Activated CD8-positive, alpha-beta memory T cell treated with anti-CD3 and anti-CD28 coated beads, Interleukin-2, amount 50 U/mL, for 24 hours (primary cell): ENCODE results near the gene ARNT2.
"Not testable (repeated sequence)": the region's sequence is repeated elsewhere in the genome, so short reads cannot be mapped to it uniquely, and the experiment has no call there.

Experiments
- DNase-seq: peaks from one replicate; pipeline ENCODE4 v3.0.0-alpha.2; 2020; ENCODE audit errors: extremely low read depth

Gene ARNT2

GRCh38 chr15:80491163-80491847, 87.1 kb downstream of the ARNT2 start:
- DNase-seq = no peak

GRCh38 chr15:80492409-80492808, 88.2 kb downstream of the ARNT2 start:
- no peak for DNase-seq

- no peak for DNase-seq
Measured at GRCh38 chr15:80492874-80493273, 88.7 kb downstream of the ARNT2 start.

DNA sequence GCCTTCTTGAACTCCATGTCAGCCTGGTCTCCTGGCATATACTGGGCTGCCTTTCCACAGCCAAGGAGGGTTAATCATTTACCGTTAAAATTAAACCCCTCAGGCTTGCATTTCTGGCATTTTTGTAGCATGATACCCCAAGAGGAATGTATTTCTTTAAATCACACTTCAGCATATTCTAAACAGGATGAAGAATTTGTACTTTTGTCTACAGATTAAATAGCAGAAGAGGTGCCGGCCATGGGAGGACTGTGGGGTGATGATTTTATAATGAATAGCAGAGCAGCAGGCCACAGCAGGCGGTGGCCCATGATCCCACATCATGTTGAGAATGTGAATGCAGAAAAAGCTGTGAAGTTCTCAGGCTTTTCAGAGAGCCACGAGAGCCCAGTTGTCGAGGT, 90.2 kb downstream of the ARNT2 start:
- no peak for DNase-seq

GRCh38 chr15:80494756-80495155, 90.6 kb downstream of the ARNT2 start:
- no peak for DNase-seq

- DNase-seq = no peak
Measured at GRCh38 chr15:80495401-80495942, 91.3 kb downstream of the ARNT2 start.

DNA sequence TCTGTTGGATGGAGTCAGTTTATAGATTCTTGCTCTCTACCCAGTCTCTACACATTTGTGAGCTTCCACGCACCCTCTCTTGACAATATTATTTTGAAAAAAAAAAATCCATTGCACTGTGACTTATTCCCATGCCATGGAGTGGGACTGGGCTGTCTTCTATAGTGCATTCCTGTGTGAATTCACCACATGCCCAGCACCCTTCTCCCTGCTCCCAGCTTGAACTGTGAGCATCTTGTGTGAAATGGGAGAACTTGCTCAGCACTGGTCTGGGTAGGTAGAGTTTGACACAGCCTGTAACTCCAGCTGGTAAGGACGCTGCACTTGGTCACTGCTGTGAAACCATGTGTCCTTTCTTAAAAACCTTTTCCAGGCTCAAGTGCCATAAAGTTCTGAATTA, 91.9 kb downstream of the ARNT2 start:
- no peak for DNase-seq

- DNase-seq = no peak
Measured at GRCh38 chr15:80497221-80497620, 93.0 kb downstream of the ARNT2 start.

GRCh38 chr15:80498652-80499051, 94.5 kb downstream of the ARNT2 start:
- DNase-seq = no peak

GRCh38 chr15:80500021-80500420, 95.8 kb downstream of the ARNT2 start:
- DNase-seq = no peak

DNA sequence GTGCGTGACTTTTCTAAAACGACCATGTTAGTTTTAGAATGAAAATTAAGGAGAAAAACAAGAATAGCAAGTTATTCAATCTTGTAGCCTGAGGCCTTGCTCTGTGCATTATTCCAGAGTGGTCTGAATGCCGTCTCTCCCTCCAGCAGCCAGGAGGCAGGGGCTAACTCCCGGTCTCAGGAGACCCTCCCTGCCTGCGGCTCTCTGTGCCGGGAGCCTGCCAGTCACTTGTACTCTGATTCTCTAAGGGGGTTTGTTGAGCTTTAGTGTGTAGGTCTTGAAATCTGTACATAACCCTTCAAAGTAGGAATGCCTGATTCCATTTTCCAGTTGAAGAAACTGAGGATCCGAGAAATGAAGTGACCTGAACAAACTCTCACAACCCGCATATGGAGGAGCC, 97.3 kb downstream of the ARNT2 start:
- no peak for DNase-seq

DNA sequence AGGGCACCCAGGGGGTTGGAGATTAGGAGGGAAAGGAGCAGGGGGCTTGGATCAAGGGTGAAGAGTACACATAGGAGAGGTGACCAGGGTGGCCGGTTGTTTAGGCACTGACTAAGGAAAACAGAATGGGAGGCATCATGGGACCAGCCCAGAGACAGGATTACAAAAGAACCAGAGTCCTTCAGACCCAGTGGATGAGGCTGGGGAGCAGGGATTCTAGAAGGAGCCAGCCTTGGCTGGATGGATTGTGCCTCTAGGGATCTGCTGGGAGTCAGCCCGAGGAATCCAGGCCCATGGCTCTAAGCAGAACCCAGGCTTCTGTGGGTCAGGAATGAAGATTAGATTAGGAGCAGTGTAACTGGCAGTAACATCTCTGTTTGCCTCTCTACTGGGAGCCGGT, 98.6 kb downstream of the ARNT2 start:
- no peak for DNase-seq

- DNase-seq = no peak
Measured at GRCh38 chr15:80503319-80503952, 99.3 kb downstream of the ARNT2 start.

GRCh38 chr15:80504931-80505330, 100.7 kb downstream of the ARNT2 start:
- DNase-seq = no peak

DNA sequence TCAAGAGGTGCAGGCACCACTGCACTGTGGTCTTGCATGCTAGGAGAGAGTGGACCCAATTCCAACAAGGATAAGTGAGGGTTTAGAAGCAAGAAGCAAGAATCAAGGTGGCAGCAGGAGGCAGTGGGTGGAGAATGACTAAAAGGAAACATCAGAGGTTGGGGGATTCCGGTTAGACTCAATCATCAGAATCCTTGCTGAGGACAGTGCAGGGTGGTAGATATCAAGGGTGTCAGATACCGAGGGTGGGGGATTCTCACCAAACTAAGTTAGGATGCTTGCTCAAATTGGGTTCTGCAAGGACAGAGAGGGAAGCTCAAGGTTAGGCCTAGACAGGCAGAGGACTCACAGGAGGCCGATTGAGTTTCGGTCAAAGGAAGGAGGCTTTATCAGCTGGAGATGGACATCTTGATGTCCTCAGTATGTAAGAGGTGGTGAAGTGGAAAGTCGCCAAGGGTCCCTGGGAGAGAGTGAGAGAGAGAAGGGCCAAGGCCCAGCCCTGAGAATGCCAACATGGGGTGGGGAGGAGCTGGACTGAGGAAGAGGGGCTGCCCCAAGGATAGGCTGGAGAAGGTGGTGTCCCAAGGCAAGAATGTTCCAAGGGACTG, 102.2 kb downstream of the ARNT2 start:
- no peak for DNase-seq

- DNase-seq = no peak
Measured at GRCh38 chr15:80507131-80507530, 102.9 kb downstream of the ARNT2 start.

DNA sequence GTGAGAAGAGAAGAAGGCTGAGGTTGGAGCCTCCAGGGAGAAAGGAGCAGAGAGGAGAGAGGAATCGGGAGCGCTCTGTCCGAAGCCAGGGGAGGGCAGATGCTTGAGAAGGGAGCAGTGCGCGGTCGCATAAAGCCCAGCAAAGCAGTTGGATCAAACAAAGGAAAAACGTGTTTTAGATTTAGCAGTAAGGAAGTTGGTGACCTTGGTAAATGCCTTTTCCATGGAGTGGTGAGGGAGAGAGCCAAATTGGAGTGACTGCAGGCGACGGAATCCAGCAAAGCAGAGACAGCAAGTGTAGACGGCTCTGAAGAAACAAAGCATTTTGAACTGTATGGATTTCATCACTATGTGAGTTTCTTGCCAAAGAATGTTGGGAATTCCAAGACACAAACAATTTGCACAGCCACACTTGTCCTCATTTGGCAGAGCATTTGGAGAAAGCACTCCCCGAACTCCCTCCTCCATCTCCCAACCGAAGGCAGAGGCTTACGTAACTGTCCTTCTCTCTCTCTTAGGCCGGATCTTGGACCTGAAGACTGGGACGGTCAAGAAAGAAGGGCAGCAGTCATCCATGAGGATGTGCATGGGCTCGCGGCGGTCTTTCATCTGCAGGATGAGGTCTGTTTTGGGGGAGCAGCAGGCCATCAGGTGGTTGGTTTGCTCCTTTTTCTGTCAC, 103.6 kb downstream of the ARNT2 start:
- no peak for DNase-seq

- DNase-seq = no peak
Measured at GRCh38 chr15:80508783-80509182, 104.6 kb downstream of the ARNT2 start.

DNA sequence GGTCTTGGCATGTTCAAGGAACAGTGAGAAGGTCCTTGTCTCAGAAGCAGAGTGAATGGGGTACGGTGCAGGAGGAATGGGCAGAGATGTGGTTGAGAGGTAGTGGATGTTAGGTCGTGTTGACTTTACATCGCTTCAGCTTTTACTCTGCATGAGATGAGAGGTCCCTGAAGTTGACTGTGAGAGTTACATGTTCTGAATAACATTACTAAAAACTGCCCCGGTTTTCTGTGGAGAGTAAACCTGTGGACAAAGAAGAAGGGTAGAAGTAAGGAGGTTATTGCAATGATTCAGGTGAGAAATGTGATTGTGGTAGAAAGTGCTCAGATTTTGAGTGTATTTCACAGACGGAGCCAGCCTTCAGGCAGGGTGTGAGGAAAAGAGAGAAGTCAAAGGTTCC, 105.6 kb downstream of the ARNT2 start:
- no peak for DNase-seq

GRCh38 chr15:80510985-80511384, 106.8 kb downstream of the ARNT2 start:
- not testable (repeated sequence) for DNase-seq

DNA sequence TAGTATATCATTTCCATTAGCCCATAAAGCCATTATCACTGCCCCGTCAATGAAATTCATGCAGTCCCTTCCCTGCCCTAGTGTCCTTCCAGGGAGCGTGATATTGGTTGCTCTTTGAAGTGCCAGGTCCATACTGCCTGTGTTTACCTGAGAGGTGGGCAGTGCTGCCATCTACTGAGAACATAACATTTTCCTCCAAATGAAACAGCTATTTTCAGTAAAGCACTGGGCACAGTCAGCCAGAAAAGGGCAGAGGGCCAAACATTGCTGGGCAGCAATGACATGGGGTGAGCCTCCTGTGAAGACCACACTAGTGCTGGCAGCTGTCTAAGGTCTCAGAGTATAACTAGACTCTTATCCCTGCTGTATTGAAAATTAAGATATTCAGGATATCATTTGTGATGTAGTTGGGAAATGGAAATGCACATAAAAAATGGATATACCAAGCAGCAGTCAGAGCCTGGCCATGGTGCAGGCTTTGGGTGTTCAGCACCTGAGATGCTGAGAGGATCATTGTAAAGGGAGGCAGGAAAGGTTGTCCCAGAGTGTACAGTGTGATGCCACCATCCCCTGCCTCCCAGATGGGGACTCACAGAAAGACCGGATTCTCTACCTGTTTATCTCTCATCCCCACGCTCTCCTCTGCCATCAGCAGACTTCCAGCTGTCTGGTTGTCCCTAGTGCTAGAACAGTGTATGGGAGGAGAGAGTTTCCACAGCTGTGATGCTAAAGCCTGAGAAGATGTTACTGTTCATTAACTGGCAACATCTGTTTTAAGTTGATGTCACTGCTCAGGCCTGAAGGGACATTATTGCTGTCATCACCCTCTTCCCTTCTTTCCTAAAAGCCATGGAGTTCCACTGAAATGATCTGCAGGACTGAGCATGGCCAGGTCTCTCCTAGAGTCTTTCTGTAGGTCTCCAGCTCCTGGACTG, 108.8 kb downstream of the ARNT2 start:
- no peak for DNase-seq
